GM19455 (cell line): Measurements from ENCODE around the gene KIF1A.

Experiments
- ATAC-seq: cut with Tn5 transposase; IDR thresholded peaks from one replicate; pipeline ENCODE4 v1.9.1; 2021; ENCODE audit not compliant: unreplicated experiment

KIF1A gene

GRCh38 chr2:240821429-240821778 is 1.4 kb upstream of the KIF1A start:
- ATAC-seq = no peak

- no peak for ATAC-seq
Observed at GRCh38 chr2:240820607-240821428, 799 bp upstream of the KIF1A start.

GRCh38 chr2:240819126-240819857 is 727 bp downstream of the KIF1A start:
- ATAC-seq = no peak

GRCh38 chr2:240818293-240819125 is 1.5 kb downstream of the KIF1A start:
- no peak for ATAC-seq

- no peak for ATAC-seq
Observed at GRCh38 chr2:240817496-240818292, 2.3 kb downstream of the KIF1A start.

- ATAC-seq = no peak
Observed at GRCh38 chr2:240816584-240817495, 3.2 kb downstream of the KIF1A start.

GRCh38 chr2:240815761-240816583 is 4.0 kb downstream of the KIF1A start:
- no peak for ATAC-seq

- ATAC-seq = no peak
Observed at GRCh38 chr2:240814946-240815760, 4.9 kb downstream of the KIF1A start.

GRCh38 chr2:240814280-240814679 is 5.7 kb downstream of the KIF1A start:
- no peak for ATAC-seq

- no peak for ATAC-seq
Observed at GRCh38 chr2:240813231-240813921, 6.6 kb downstream of the KIF1A start.

- ATAC-seq = no peak
Observed at GRCh38 chr2:240812721-240813120, 7.3 kb downstream of the KIF1A start.

GRCh38 chr2:240812301-240812680 is 7.7 kb downstream of the KIF1A start:
- ATAC-seq = no peak

- ATAC-seq = no peak
Observed at GRCh38 chr2:240811346-240812300, 8.4 kb downstream of the KIF1A start.

GRCh38 chr2:240810621-240811020 is 9.4 kb downstream of the KIF1A start:
- ATAC-seq = no peak

- ATAC-seq = no peak
Observed at GRCh38 chr2:240810199-240810598, 9.8 kb downstream of the KIF1A start.

- no peak for ATAC-seq
Observed at GRCh38 chr2:240809276-240809675, 10.7 kb downstream of the KIF1A start.
